Panc1 (cell line): Measurements from ENCODE around the gene CHRNB1.

ENCODE experiments used
- POLR2AphosphoS5 ChIP-seq: IDR thresholded peaks from 2 replicates; pipeline ENCODE4 v1.6.1; 2012; ENCODE audit warnings: mild to moderate bottlenecking, low read depth, low read length, moderate library complexity
- REST ChIP-seq, 2 experiments: IDR thresholded peaks; 2 replicates each; pipeline ENCODE4 v1.6.1; 2011 to 2012; ENCODE audit warnings: low read depth in 2 of 2, control low read depth in 1 of 2, low read length in 1 of 2, mild to moderate bottlenecking in 1 of 2, moderate library complexity in 1 of 2; ENCODE audit not compliant: insufficient read depth in 1 of 2
- TF ChIP-seq, protein P1 (sequence below): fragments of 450-650 bp; IDR thresholded peaks from 2 replicates; pipeline ENCODE4 v1.5.1; 2017; ENCODE audit warnings: mild to moderate bottlenecking

- TF ChIP-seq REST (IDR thresholded peaks at IDR 0.05; ENCODE audit: insufficient read depth in 1 of 2, low read depth in 2 of 2, low read length in 1 of 2) (no peak), POLR2AphosphoS5 (no peak)
- TF ChIP-seq, protein P1, sequence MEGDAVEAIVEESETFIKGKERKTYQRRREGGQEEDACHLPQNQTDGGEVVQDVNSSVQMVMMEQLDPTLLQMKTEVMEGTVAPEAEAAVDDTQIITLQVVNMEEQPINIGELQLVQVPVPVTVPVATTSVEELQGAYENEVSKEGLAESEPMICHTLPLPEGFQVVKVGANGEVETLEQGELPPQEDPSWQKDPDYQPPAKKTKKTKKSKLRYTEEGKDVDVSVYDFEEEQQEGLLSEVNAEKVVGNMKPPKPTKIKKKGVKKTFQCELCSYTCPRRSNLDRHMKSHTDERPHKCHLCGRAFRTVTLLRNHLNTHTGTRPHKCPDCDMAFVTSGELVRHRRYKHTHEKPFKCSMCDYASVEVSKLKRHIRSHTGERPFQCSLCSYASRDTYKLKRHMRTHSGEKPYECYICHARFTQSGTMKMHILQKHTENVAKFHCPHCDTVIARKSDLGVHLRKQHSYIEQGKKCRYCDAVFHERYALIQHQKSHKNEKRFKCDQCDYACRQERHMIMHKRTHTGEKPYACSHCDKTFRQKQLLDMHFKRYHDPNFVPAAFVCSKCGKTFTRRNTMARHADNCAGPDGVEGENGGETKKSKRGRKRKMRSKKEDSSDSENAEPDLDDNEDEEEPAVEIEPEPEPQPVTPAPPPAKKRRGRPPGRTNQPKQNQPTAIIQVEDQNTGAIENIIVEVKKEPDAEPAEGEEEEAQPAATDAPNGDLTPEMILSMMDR, result no peak
These were observed 21.9 kb downstream of the CHRNB1 start for GRCh38 chr17:7466639-7467341.
